Thyroid gland (tissue), 4 donors: Measurements from ENCODE around the gene PRSS2.

Source experiments
- CTCF ChIP-seq, 6 experiments: fragments of 200-600 bp in 3 of 6; fragments of 450-650 bp in 3 of 6; sonication (generic) in 3 of 6; IDR thresholded peaks; one replicate each; pipeline ENCODE4 v1.5.1; 2016 to 2019; ENCODE audit warnings: antibody characterized with exemption in 6 of 6, mild to moderate bottlenecking in 2 of 6, inconsistent platforms in 1 of 6, moderate library complexity in 1 of 6
- POLR2A ChIP-seq, 2 donors: fragments of 450-650 bp; IDR thresholded peaks; one replicate each; pipeline ENCODE4 v1.6.1; 2017; ENCODE audit warnings: antibody characterized with exemption in 2 of 2, mild to moderate bottlenecking in 2 of 2, moderate library complexity in 1 of 2

- TF ChIP-seq CTCF (IDR thresholded peaks at IDR 0.05) (no peak), POLR2A (IDR thresholded peaks at IDR 0.05) (no peak)
Observed at GRCh38 chr7:142777318-142777717, 6.5 kb downstream of the PRSS2 start.
